GM19193 (cell line): Measurements from ENCODE around the gene RAD9B.

Experiments used
- POLR2A ChIP-seq: IDR thresholded peaks from 4 replicates; pipeline ENCODE4 v1.6.1; 2011; ENCODE audit not compliant: insufficient read depth, insufficient read length; ENCODE audit errors: extremely low read depth

RAD9B gene

DNA sequence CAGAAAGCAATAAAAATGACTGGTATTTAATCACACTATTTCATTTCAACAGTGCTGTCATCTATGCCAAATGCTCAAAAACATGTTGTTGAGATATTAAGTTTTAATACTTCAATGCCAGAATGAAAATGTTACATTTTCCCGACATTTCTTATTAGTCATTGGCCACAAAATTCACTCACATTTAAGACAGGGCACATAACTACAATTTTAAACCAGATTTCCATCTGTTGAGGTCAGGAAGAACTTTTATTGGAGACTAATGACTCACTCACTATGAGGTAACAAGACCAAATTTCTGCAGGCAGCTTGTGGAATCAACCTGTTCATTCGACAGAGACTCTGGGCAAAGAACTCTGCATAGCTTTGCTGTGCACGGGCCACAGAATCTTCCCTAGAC, 44.2 kb downstream of the RAD9B start:
- TF ChIP-seq POLR2A: no peak

DNA sequence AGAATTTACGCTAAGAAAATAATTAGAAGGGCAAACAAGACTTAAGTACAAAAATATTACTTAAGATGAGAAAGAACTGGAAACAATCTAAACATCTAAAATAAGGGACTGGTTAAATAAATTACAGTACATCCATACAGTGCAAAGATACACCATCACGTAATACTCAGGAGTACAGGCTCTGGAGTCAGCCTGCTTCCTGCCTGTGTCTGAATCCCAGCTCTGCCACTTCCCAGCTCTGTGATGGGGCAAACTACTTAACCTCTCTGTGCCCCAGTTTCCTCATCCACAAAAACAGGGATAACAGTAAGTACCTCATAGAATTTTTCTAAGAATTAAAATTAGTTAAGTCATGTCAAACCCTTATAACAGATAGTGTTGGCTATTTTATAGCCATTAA, 45.0 kb downstream of the RAD9B start:
- no peak for TF ChIP-seq POLR2A

DNA sequence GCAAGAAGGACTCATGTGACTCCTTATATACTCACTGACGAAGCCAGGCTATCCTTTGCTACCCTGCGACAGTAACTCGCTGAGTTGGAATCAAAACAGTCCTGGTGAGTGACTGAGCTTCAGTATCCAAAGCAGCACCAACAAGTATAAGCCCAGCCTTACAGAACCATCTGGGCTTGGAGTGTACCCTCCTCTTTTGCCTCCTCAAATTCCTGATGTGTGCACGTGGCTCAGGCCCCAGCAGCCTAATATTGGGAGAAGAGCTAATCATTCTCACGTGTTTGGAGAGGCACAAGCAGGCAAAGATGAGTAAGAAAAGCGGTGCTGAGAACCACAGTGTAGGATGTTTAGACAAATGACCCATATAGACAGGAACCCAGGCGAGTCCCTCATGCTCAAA, 46.5 kb downstream of the RAD9B start:
- TF ChIP-seq POLR2A: no peak

DNA sequence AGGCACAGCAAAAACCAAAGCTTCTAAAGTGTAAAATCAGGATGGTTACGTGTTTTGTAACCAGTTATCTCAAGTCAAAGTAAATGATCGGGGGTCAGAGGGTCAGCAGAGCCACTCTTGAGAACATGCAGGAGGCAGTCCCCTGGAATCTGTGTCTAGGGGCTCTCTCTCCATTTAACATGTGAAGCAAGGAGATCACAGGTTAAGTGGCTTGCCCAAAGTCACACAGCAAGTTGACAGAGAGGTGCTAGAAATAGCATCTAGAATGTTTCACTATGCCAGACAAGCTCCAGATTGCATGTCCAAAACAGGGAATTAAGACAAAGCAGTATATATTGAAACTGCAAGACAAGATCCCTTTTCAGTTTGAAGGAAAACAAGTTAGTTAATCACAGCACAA, 47.6 kb downstream of the RAD9B start:
- TF ChIP-seq POLR2A: no peak

DNA sequence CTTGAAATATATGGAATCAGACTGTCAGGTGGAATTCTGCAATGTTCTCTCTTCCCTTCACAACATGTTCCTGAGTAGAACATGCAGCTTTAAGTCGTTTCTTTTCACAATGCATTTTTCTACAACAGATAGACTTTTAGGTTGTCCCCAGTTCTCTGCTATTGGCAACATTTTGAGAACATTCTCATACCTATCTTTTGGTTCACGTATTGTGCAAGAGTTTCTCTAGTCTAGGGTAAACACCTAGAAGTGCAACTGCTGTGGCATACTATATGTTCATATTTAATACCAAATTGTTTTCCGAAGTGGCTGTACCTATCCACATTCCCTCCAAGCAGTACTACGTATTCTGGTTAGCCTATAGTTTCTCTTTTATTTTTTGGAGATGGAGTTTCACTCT, 48.9 kb downstream of the RAD9B start:
- TF ChIP-seq POLR2A: no peak
